ENCODE data around the gene RNF121. TPM values are rescaled to one million over a fixed set of nuclear protein-coding genes. Genes with fewer than 3 reads are reported as not detected.

Gene RNF121
- total and polyA plus RNA-seq, 4 donors, result 10.2 to 31.1 (median 14.2) TPM

- H3K4me3 ChIP-seq (ENCODE audit: low read depth in 1 of 3, low read length in 3 of 3), result no peak overlapping the region
- no peak overlapping the region for H3K27ac ChIP-seq (ENCODE audit: low read depth in 1 of 2, low read length in 2 of 2)
- H3K9me3 ChIP-seq (ENCODE audit: control insufficient read depth in 4 of 4, low read length in 3 of 4), result no peaks in the 10 kb centered on the region
- 81% methylated on average over 10 of the region's 10 CpGs for WGBS
- peaks cover 2 to 17% (median 10%) of the 10 kb centered on the region in 4 donors for H3K4me1 ChIP-seq (ENCODE audit: control insufficient read depth in 4 of 4, insufficient read depth in 4 of 4, low read length in 3 of 4)
- peaks cover 18 to 56% (median 50%) of the 10 kb centered on the region in 4 donors for H3K36me3 ChIP-seq (ENCODE audit: control insufficient read depth in 4 of 4, insufficient read depth in 3 of 4, low read depth in 1 of 4, low read length in 3 of 4)
- DNase-seq (ENCODE audit: low spot score), result no peak
- no peak overlapping the region for H3K9ac ChIP-seq (ENCODE audit: low read depth in 1 of 2, low read length in 2 of 2)
- TF ChIP-seq GABPA (IDR thresholded peaks at IDR 0.05 in 1 of 2, conservative IDR thresholded peaks at IDR 0.05 in 1 of 2) (no peak), HNF4A (conservative IDR thresholded peaks at IDR 0.05) (no peak), SP1 (IDR thresholded peaks at IDR 0.05) (no peak)
- H3K27me3 ChIP-seq (ENCODE audit: control insufficient read depth in 4 of 4, insufficient read depth in 4 of 4, low read length in 3 of 4), result no peaks in the 10 kb centered on the region
These were observed 73.2 kb downstream of the RNF121 start for GRCh38 chr11:72001834-72002591.

DNA sequence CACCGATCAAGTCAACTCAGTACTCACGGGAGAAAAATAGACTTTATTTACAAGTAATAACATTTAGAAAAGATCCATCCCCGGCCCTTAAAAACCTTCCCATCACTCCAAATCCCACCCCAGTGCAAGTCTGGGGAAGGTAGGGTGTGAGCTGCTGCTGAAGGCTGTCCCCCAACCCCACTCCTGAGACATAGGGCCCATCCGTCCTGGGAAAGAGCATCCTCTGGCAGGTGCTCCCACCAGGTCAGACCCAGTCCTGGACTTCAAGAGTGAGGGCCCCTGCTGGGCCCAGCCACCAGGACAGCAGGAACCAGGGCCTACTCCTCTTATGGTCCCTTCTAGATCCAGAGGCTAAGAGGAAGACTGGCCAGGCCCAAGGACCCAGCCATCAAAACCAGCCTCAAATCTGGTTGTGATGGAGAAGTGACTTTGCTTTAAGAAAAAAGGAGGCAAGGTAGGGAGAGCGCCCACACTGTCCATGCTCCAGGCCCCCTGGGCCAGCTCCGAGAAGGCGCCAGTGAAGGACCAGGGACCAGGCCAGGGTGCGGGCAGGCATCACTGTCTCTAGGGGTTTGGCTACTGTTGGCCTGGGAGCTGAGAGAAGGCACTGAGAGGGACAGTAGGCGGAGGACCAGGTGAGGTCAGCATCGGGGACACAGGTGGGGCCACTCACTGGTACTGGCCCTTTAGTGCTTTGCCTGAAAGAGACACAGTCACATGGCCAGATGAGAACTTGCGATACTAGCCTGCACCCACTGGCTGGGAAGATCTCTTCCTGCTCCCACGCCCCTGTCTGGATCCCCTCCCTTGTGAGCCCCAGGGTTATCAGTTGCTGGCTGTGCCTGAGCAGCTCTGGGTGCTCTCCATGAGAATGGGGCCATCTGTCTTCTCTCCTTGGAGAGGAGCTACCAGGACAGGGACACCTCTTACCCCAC, 74.3 kb downstream of the RNF121 start:
- DNase-seq (ENCODE audit: low spot score), result no peak
- H3K27ac ChIP-seq (ENCODE audit: low read depth in 1 of 2, low read length in 2 of 2), result no peak overlapping the region

DNA sequence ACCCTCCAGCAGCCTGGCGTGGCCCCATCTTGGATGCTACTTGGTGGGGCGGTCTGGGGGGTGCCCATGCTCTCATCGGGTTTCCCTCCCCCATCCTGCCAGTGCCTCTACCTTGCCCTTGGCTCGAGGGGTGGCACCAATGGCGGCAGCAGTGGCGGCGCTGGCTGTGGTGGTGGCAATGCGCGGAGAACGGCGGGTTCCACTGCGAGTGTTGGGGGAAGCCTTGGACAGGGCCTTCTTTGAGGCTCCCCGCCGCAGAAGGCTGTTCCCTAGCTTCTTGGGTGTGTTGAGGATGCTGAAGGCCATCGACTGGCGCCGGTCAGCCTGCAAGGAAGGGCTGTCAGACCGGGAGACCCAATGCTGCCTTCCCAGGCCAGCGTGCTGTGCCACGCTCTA, 74.9 kb downstream of the RNF121 start:
- Histone ChIP-seq H3K4me3 (ENCODE audit: low read depth in 1 of 3, low read length in 3 of 3) (no peak overlapping the region), H3K4me1 (ENCODE audit: control insufficient read depth in 4 of 4, insufficient read depth in 4 of 4, low read length in 3 of 4) (peaks cover 2 to 13% (median 8%) of the 10 kb centered on the region in 4 donors), H3K9me3 (ENCODE audit: control insufficient read depth in 4 of 4, low read length in 3 of 4) (no peaks in the 10 kb centered on the region), H3K27ac (ENCODE audit: low read depth in 1 of 2, low read length in 2 of 2) (no peak overlapping the region), H3K9ac (ENCODE audit: low read depth in 1 of 2, low read length in 2 of 2) (no peak overlapping the region), H3K36me3 (ENCODE audit: control insufficient read depth in 4 of 4, insufficient read depth in 3 of 4, low read depth in 1 of 4, low read length in 3 of 4) (peaks cover 23 to 74% (median 66%) of the 10 kb centered on the region in 4 donors), H3K27me3 (ENCODE audit: control insufficient read depth in 4 of 4, insufficient read depth in 4 of 4, low read length in 3 of 4) (no peaks in the 10 kb centered on the region)
- DNase-seq (ENCODE audit: low spot score), result no peak
- TF ChIP-seq, protein P1, sequence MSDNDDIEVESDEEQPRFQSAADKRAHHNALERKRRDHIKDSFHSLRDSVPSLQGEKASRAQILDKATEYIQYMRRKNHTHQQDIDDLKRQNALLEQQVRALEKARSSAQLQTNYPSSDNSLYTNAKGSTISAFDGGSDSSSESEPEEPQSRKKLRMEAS (IDR thresholded peaks at IDR 0.05), result no peak
- TF ChIP-seq RXRA (IDR thresholded peaks at IDR 0.05) (no peak), TAF1 (conservative IDR thresholded peaks at IDR 0.05) (no peak), FOXA2 (IDR thresholded peaks at IDR 0.05) (no peak), FOXA1 (IDR thresholded peaks at IDR 0.05) (no peak), ATF3 (IDR thresholded peaks at IDR 0.05) (no peak), HNF4G (IDR thresholded peaks at IDR 0.05) (no peak), HNF4A (conservative IDR thresholded peaks at IDR 0.05) (no peak), NR2F2 (IDR thresholded peaks at IDR 0.05) (no peak), GABPA (IDR thresholded peaks at IDR 0.05 in 1 of 2, conservative IDR thresholded peaks at IDR 0.05 in 1 of 2) (no peak)
- TF ChIP-seq, protein P2, sequence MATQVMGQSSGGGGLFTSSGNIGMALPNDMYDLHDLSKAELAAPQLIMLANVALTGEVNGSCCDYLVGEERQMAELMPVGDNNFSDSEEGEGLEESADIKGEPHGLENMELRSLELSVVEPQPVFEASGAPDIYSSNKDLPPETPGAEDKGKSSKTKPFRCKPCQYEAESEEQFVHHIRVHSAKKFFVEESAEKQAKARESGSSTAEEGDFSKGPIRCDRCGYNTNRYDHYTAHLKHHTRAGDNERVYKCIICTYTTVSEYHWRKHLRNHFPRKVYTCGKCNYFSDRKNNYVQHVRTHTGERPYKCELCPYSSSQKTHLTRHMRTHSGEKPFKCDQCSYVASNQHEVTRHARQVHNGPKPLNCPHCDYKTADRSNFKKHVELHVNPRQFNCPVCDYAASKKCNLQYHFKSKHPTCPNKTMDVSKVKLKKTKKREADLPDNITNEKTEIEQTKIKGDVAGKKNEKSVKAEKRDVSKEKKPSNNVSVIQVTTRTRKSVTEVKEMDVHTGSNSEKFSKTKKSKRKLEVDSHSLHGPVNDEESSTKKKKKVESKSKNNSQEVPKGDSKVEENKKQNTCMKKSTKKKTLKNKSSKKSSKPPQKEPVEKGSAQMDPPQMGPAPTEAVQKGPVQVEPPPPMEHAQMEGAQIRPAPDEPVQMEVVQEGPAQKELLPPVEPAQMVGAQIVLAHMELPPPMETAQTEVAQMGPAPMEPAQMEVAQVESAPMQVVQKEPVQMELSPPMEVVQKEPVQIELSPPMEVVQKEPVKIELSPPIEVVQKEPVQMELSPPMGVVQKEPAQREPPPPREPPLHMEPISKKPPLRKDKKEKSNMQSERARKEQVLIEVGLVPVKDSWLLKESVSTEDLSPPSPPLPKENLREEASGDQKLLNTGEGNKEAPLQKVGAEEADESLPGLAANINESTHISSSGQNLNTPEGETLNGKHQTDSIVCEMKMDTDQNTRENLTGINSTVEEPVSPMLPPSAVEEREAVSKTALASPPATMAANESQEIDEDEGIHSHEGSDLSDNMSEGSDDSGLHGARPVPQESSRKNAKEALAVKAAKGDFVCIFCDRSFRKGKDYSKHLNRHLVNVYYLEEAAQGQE (IDR thresholded peaks at IDR 0.05), result no peak
- WGBS, result 94% methylated on average over 20 of the region's 20 CpGs

More for the DNA sequence above, 74.3 kb downstream of the RNF121 start:
- WGBS, result 90% methylated on average over 12 of the region's 12 CpGs
- Histone ChIP-seq H3K9ac (ENCODE audit: low read depth in 1 of 2, low read length in 2 of 2) (no peak overlapping the region), H3K4me1 (ENCODE audit: control insufficient read depth in 4 of 4, insufficient read depth in 4 of 4, low read length in 3 of 4) (peaks cover 2 to 17% (median 10%) of the 10 kb centered on the region in 4 donors), H3K9me3 (ENCODE audit: control insufficient read depth in 4 of 4, low read length in 3 of 4) (no peaks in the 10 kb centered on the region), H3K36me3 (ENCODE audit: control insufficient read depth in 4 of 4, insufficient read depth in 3 of 4, low read depth in 1 of 4, low read length in 3 of 4) (peaks cover 20 to 67% (median 59%) of the 10 kb centered on the region in 4 donors), H3K27me3 (ENCODE audit: control insufficient read depth in 4 of 4, insufficient read depth in 4 of 4, low read length in 3 of 4) (no peaks in the 10 kb centered on the region), H3K4me3 (ENCODE audit: low read depth in 1 of 3, low read length in 3 of 3) (no peak overlapping the region)
- TF ChIP-seq HNF4G (IDR thresholded peaks at IDR 0.05), result no peak
